Stimulated activated effector memory CD8-positive, alpha-beta T cell treated with anti-CD3 and anti-CD28 coated beads, Interleukin-12 subunit alpha, Interleukin-12 subunit beta, amount 100 ng/mL, for 72 hours (primary cell): ENCODE results near the gene EIPR1.

ENCODE experiments used
- ATAC-seq: fragments of 150-1000 bp; cut with Tn5 transposase; 2 replicates; pipeline ENCODE4 v1.10.0; 2021
- DNase-seq, 2 donors: peaks; one replicate each; pipeline ENCODE4 v3.0.0; 2021 to 2022; ENCODE audit warnings: low spot score in 2 of 2
- H3K27ac Mint-ChIP-seq: one replicate; pipeline ENCODE4 v1.8.0; 2022; ENCODE audit warnings: mild to moderate bottlenecking, mixed read lengths
- H3K36me3 Mint-ChIP-seq: one replicate; pipeline ENCODE4 v1.8.0; 2022; ENCODE audit warnings: mild to moderate bottlenecking, mixed read lengths
- H3K4me1 Mint-ChIP-seq: one replicate; pipeline ENCODE4 v1.8.0; 2022; ENCODE audit warnings: mixed read lengths
- H3K4me3 Mint-ChIP-seq: one replicate; pipeline ENCODE4 v1.8.0; 2022; ENCODE audit warnings: mild to moderate bottlenecking, mixed read lengths
- H3K9me3 Mint-ChIP-seq: one replicate; pipeline ENCODE4 v1.8.0; 2022; ENCODE audit warnings: mixed read lengths

Gene EIPR1

DNA sequence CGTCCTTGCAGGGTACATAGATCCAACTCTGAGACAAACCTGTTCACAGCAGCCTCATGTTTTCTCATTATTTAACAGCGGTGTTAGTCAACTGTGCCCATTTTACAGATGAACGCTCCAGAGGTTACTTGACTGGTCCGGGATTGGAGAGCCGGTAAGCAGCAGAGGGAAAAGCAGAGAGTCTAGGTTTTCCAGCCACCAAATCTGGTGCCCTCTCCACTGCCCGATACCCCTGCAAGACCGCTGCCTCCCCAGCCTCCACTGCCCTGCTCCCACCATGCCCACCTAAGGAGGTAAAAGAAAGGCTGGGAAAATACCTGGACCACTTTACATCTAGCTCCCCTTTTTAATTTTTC, 51.5 kb downstream of the EIPR1 start:
- no peak for DNase-seq
- Mint-ChIP-seq H3K27ac (no peak overlapping the region), H3K36me3 (peaks cover 17% of the 10 kb centered on the region), H3K4me3 (no peak overlapping the region), H3K9me3 (no peaks in the 10 kb centered on the region), H3K4me1 (peaks cover 28% of the 10 kb centered on the region)
- no peak for ATAC-seq

DNA sequence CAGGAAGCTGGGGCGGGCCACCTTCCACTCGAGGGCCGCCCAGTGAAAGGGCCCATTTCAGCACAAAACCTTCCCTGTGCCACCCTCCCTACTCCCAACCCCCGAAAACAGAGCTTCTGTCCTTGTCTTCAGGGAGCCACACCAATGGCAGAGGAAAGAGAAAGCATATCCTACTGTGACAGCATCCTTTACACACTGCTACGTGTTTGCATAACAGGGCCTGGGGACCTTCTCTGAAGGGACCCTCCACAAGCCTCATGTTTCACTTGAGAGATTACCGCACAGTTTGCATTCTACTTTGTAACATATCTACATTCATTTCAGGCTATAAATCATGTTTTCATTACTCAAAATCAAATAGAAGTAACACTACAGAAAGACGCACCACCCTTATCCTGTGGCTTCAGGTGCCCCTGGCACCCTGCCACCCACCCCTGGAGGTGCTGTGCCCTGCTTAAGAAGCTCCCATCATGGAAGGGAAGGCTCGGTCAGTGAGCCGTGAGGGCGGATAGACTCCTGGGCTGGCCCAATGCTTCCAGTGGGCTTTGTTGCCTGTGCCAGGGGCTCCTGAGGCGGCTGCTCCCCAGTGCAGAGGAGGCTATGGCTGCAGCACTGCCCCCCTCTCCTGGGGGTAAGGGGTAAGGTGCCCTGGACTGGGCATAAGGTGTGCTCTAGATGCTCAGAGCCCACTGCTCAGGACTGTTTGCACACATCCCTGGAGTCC, 52.0 kb downstream of the EIPR1 start:
- Mint-ChIP-seq H3K9me3 (no peaks in the 10 kb centered on the region), H3K36me3 (peaks cover 12% of the 10 kb centered on the region), H3K4me3 (no peak overlapping the region), H3K4me1 (peaks cover 26% of the 10 kb centered on the region), H3K27ac (peak overlapping the region; percentile 29)
- ATAC-seq: no peak
- no peak for DNase-seq

GRCh38 chr2:3324404-3325281, 53.0 kb downstream of the EIPR1 start:
- Mint-ChIP-seq H3K4me3 (no peak overlapping the region), H3K4me1 (peaks cover 16% of the 10 kb centered on the region), H3K27ac (peak overlapping the region; percentile 29), H3K9me3 (no peaks in the 10 kb centered on the region), H3K36me3 (peaks cover 6% of the 10 kb centered on the region)
- DNase-seq: no peak
- ATAC-seq: no peak

GRCh38 chr2:3324036-3324386, 53.6 kb downstream of the EIPR1 start:
- Mint-ChIP-seq H3K36me3 (peaks cover 6% of the 10 kb centered on the region), H3K27ac (peak overlapping the region; percentile 56)

DNA sequence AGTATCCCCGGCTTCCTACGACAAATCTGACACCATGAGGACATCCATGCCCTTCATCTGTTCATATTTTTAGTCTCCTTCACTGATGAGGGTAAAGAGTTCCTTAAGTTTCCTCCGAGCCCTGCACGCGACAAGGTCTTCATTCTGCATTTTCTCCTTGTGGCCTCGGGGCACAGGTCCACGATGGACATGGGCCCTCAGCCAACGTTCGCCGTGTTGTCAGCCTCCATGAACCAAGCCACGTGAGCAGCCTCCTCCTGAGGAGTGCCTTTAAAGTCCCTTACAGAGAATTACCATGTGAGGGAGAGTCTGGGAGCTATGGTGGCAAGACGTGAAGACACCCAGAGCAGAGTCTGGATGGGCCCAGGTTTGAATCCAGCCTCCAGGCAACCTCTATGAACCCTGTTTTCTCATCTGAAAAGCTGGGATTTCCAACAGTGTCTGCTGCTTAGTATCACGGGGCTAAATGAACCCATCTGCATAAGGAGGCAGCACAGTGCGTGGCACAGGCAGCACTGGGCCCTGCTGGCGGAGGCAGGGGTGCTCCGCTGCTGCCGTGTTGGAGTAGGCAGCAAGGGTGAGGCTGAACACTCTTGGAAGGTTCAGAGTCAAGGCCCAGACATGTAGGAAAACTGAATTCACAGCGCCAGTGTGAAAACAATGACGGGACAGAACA, 54.1 kb downstream of the EIPR1 start:
- peaks cover 6% of the 10 kb centered on the region for H3K36me3 Mint-ChIP-seq
- ATAC-seq (no peak), DNase-seq (no peak)
- peak overlapping the region; percentile 56 for H3K27ac Mint-ChIP-seq
- peaks cover 12% of the 10 kb centered on the region for H3K4me1 Mint-ChIP-seq
- H3K4me3 Mint-ChIP-seq: no peak overlapping the region
- H3K9me3 Mint-ChIP-seq: no peaks in the 10 kb centered on the region

More at GRCh38 chr2:3324036-3324386, 53.6 kb downstream of the EIPR1 start:
- Mint-ChIP-seq H3K4me3 (no peak overlapping the region), H3K4me1 (peaks cover 10% of the 10 kb centered on the region), H3K9me3 (no peaks in the 10 kb centered on the region)
- ATAC-seq (no peak), DNase-seq (no peak)

- Mint-ChIP-seq H3K27ac (no peak overlapping the region), H3K9me3 (no peaks in the 10 kb centered on the region), H3K4me1 (peaks cover 17% of the 10 kb centered on the region), H3K36me3 (peaks cover 6% of the 10 kb centered on the region), H3K4me3 (no peak overlapping the region)
- ATAC-seq: no peak
- DNase-seq: no peak
These were observed 55.2 kb downstream of the EIPR1 start for GRCh38 chr2:3322311-3322970.

- no peak overlapping the region for H3K27ac Mint-ChIP-seq
- ATAC-seq (no peak), DNase-seq (no peak)
- H3K4me3 Mint-ChIP-seq: no peak overlapping the region
- peaks cover 17% of the 10 kb centered on the region for H3K4me1 Mint-ChIP-seq
- H3K36me3 Mint-ChIP-seq: peaks cover 6% of the 10 kb centered on the region
- H3K9me3 Mint-ChIP-seq: no peaks in the 10 kb centered on the region
These were observed 55.8 kb downstream of the EIPR1 start for GRCh38 chr2:3321825-3322224.

- Mint-ChIP-seq H3K4me3 (no peak overlapping the region), H3K4me1 (peaks cover 17% of the 10 kb centered on the region), H3K27ac (no peak overlapping the region), H3K36me3 (peaks cover 6% of the 10 kb centered on the region), H3K9me3 (no peaks in the 10 kb centered on the region)
- DNase-seq (no peak), ATAC-seq (no peak)
These were observed 56.6 kb downstream of the EIPR1 start for GRCh38 chr2:3320910-3321605.

GRCh38 chr2:3319745-3320566, 57.7 kb downstream of the EIPR1 start:
- no peak overlapping the region for H3K4me3 Mint-ChIP-seq
- DNase-seq: no peak
- peaks cover 6% of the 10 kb centered on the region for H3K36me3 Mint-ChIP-seq
- H3K4me1 Mint-ChIP-seq: peaks cover 17% of the 10 kb centered on the region
- ATAC-seq: no peak
- H3K27ac Mint-ChIP-seq: no peak overlapping the region
- no peaks in the 10 kb centered on the region for H3K9me3 Mint-ChIP-seq

GRCh38 chr2:3319134-3319533, 58.5 kb downstream of the EIPR1 start:
- no peaks in the 10 kb centered on the region for H3K9me3 Mint-ChIP-seq
- no peak overlapping the region for H3K27ac Mint-ChIP-seq
- no peak overlapping the region for H3K4me3 Mint-ChIP-seq
- no peak for ATAC-seq
- H3K4me1 Mint-ChIP-seq: peaks cover 24% of the 10 kb centered on the region
- DNase-seq: no peak
- H3K36me3 Mint-ChIP-seq: peaks cover 6% of the 10 kb centered on the region

GRCh38 chr2:3317871-3318590, 59.6 kb downstream of the EIPR1 start:
- Mint-ChIP-seq H3K9me3 (no peaks in the 10 kb centered on the region), H3K4me3 (no peak overlapping the region), H3K4me1 (peaks cover 28% of the 10 kb centered on the region), H3K36me3 (peaks cover 8% of the 10 kb centered on the region), H3K27ac (peak overlapping the region; percentile 29)
- DNase-seq (no peak), ATAC-seq (no peak)

DNA sequence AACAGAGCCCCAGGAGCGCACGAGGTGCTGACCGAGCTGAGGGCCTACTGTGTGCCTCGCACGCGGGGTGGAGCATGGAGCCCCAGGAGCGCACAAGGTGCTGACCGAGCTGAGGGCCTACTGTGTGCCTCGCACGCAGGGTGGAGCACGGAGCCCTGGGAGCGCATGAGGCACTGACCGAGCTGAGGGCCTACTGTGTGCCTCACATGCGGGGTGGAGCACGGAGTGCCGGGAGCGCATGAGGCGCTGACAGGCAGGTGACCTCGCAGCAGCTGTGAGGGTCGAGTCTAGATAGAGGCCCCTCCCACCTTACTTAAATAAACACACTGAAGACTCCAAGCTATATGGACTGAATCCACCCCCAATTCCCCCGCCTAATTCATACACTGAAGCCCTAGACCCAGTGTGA, 60.3 kb downstream of the EIPR1 start:
- no peaks in the 10 kb centered on the region for H3K9me3 Mint-ChIP-seq
- DNase-seq (no peak), ATAC-seq (no peak)
- no peak overlapping the region for H3K27ac Mint-ChIP-seq
- no peak overlapping the region for H3K4me3 Mint-ChIP-seq
- H3K4me1 Mint-ChIP-seq: peaks cover 35% of the 10 kb centered on the region
- H3K36me3 Mint-ChIP-seq: peaks cover 12% of the 10 kb centered on the region

DNA sequence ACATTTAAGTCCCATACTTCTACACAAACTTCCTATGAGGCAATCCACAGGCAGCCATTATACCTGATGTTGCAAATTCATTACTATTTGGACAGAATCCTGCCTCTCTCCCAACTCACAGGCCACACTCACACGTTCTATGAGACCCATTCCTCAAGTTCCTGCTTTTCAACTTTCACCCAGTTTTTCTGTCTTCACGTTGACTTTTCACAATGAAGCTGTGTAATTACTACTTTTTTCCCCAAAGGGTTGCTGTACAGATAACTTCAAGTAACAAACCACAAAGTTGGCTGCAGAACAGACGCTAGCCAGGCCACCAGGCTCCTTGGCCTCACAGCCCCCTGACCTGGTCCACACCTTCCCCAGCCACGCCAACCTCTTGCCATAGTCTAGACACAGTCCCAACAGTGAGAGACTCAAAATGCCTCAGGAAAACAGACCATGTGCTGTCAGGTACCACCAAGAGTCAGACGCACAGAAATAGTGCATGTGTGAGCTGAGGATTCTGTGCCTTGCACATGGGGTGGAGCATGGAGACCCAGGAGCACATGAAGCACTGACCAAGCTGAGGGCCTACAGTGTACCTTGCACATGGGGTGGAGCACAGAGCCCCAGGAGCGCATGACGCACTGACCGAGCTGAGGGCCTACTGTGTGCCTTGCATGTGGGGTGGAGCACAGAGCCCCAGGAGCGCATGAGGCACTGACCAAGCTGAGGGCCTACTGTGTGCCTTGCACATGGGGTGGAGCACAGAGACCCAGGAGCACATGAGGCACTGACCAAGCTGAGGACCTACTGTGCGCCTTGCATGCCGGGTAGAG, 61.0 kb downstream of the EIPR1 start:
- DNase-seq: no peak
- no peak overlapping the region for H3K27ac Mint-ChIP-seq
- peaks cover 11% of the 10 kb centered on the region for H3K36me3 Mint-ChIP-seq
- ATAC-seq: no peak
- H3K4me3 Mint-ChIP-seq: no peak overlapping the region
- H3K9me3 Mint-ChIP-seq: no peaks in the 10 kb centered on the region
- peaks cover 38% of the 10 kb centered on the region for H3K4me1 Mint-ChIP-seq
